GM18868 (cell line): ENCODE results near the gene LIM2.

Source experiments
- ATAC-seq: cut with Tn5 transposase; IDR thresholded peaks from one replicate; pipeline ENCODE4 v1.9.1; 2021; ENCODE audit warnings: mild to moderate bottlenecking, moderate library complexity; ENCODE audit not compliant: unreplicated experiment

LIM2 gene

DNA sequence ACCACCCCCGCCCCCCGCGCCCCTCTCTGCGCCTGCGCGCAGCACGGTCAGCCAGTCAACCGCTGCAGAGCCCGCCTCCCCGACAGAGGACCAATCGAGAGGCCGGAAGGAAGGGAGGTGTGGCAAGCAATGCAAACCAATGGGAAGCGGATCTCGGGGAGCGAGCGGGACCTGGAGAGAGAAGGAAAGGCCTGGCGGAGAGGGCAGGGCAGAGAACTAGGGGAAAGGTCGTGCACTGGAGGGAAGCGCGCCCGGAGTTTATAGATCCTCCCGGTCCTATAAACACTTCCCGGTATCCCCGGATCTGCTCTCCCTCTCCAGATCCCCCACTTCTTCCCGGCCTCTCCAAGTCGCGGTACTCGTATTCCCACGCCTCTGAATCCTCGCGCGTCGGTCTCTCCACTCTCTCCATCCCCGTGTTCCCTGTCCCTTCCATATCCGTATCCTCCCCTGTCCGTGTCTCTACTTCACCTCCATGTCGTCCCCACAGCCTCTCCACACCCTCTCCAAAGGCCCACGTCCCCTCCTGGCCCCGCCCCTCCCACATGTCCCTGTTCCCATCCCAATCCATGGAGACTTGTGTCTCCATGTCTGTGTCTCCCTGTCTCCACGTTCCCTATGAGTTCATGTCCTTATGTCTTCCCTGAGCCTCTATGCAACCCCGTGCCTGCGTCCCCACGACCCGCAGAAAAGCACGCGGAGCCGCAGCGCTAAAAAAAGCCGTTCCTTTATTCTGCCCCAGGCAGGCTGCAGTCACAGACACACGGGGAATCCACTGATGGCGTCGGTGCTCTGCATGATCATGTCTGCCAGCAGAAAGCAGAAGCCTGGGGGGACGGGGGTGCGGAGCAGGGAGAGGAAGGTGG is 21.2 kb downstream of the LIM2 start:
- ATAC-seq = peak; percentile 42

DNA sequence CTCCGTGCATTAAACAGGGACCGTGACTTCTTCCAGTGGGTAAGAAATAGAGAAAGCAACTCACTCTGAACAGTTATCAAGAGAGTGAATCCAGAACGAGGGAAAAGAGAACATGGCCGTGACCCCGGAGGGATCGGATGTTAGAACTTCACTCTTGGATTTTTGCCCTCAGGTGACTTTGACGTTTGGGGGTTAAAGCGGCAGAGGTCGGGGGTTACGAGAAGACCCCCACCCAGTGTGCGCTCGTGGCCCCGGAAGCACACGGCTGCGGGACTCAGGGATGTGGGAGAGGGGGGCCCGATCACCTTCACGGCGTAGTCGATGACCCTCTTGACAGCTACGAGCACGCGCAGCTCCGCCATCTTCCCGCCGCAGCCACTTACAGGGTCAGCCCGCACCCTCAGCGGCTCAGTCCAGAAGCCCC is 21.8 kb downstream of the LIM2 start, which contains the start of gene ETFB:
Gene ETFB (minus strand): TSS at position 424 of the 424 bp plus-strand sequence. CDS start 62 bp downstream, at position 362.
- no peak for ATAC-seq

DNA sequence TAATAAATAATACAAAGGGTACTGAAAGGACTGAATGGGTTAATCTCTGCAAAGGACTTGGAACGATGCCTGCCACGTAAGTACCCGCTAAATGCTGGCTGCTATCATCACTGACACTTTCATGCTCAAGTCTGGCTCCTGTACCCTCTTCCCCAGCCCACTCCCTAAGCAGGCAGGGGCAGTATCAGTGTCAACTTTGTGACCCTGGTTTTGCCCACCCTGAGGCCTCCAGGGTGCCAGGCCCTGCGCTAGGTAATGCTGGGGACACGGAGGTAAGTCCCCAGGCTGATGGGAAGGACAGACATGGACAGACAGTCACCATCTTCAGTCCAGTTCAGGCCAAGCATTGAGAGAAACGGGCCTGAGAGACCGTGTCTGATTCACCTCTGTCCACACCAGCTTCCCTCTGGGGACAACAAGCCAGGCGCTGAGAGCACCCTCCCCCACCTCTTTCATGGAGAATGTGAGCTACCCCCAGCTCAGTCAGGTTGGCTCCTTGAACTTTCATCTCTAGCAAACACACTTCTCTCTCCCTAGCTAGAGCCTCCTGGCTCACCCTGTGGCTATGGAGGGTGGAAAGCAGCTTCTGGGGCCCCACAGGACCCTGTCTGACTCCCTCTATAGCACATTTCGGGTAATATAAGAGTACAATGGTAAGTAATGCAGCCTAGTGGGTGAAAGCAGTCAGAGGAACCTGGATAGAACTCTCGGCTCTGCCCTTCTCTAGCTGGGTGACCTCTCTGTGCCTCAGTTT is 22.4 kb downstream of the LIM2 start:
- no peak for ATAC-seq

DNA sequence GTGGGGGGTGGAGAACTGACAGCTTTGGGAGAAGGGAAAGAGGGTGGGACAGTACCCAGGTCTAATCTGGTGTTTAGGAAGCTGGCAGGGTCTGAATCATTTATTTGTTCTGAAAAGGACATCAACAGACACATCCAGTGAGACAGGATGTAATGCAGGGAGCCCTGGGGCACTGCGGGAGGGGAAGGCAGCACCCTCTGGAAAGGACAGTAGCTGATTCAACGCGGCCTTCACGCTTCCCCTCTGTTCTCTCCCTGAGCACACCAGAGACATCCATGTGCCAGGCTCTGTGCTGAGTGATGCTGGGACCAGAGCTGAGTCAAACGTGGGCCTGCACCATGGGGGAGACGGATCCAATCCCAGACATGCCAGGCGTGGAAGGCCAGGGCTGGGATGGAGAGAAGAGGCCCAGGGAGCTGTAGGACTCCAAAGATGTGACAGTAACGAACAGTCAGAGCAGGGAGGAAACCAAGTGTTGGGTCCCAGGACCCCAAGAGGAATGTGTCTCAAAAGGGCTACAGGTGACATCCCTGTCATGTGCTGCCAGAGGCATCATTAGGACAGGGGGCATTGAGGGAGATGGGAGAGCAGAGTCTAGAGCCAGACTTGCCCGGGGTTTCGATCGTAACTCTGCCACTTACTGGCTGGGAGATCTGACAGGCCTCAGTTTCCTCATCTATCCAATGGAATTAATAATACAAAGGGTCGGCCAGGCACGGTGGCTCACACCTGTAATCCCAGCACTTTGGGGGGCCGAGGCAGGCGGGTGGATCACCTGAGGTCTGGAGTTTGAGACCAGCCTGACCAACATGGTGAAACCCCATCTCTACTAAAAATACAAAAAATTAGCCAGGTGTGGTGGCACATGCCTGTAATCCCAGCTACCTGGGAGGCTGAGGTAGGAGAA is 23.3 kb downstream of the LIM2 start:
- ATAC-seq = no peak

DNA sequence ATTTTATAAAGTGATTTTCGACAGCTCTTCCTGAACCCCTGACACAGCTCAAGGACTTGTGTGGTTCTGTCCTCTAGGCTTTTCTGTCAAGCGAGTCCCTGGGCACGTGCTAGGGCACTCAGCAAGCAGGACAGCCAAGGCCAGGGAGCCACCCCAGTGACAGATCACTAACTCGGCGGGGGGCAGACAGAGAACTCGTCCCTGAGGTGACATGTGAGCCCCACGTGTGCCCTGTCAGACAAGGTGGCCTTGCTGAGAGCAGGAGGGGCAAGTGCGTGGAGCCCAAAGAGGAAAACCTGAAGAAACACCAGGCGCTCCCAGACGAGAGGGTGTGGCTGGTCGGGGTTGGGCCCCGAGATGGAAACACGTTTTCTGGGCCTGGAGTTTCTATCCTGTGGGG is 26.5 kb downstream of the LIM2 start:
- ATAC-seq = no peak

DNA sequence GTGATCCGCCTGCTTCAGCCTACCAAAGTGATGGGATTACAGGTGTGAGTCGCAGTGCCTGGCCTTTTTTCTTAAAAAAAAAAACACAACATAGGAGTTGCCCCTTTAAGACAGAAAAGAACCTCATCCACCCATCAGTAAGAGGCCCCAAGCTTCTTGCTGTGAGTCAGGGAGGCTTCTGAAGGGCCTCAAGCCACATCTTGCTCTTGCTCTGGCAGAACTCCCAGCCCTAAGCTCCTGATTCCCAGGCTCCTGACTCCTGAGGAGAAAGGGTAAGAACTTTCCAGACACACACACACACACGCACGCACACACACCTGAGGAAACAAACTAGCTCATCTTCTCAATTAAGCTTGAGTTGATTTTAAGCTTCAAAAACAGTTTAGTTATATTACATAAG is 28.5 kb downstream of the LIM2 start:
- ATAC-seq = no peak

DNA sequence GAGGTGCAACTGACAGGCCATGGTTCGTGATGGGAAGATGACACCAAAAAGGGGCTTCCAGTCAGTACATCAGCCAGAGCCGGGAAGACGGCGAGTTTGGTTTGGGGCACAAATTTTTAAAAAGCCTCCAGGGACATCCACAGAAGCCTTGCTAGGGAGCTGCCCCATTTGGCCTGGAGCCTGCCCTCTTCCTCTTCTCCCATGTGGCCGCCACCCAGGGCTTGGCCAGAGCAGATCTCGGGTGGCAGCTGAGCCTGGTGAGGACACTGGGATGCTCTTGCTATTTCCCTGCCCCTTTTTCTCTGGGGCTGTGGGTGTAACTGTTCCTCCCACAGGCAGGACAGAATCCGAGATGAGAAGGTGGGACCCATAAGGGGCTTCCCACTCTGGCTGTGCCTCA is 29.8 kb downstream of the LIM2 start:
- ATAC-seq = no peak

DNA sequence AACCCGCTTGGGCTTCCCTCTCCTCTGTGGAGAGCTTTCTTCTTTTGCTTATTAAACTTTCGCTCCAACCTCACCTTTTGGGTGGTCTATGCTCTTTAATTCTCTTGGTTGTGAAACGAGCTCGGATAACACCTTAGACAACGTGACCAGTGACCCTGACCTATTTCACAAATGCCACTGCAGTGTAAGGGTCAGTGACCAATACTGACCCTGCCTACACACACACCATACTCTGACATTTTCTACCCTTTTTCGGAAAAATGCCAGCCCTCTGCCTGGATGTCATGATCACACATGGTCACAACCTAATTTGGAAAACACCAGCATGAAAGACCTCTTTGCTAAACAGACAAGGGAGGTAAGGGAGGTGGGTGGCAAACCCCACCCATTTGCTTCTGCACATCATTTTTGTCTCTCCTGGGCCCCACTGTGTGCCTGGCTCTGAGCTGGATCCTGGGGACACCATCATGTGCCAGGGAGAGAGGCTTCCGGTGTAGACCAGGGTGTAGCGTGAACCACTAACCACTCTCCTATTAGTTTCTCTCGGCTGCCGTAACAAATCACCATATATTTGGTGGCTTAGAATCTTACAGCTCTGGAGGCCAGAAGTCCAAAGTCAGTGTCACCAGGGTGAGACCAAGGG is 31.5 kb downstream of the LIM2 start:
- no peak for ATAC-seq

DNA sequence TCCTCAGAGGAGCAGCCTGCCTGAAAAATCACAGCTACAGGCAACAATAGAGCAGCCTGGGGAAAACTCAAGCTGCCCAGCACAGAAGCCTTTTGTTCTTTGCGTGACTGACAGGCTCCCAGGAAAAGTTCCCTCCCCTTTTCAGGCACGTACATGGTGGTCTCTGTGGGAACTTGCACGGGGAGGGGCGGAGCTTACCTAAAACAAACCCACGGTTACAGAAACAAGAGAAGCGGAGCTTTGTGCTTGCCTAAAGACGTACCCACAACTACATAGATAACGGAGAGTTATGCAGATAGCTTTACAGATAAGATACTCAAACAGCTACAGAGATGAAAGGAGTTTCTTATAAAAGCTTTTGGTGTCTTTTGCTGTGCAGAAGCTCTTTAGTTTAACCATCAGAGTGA is 33.0 kb downstream of the LIM2 start:
- no peak for ATAC-seq

DNA sequence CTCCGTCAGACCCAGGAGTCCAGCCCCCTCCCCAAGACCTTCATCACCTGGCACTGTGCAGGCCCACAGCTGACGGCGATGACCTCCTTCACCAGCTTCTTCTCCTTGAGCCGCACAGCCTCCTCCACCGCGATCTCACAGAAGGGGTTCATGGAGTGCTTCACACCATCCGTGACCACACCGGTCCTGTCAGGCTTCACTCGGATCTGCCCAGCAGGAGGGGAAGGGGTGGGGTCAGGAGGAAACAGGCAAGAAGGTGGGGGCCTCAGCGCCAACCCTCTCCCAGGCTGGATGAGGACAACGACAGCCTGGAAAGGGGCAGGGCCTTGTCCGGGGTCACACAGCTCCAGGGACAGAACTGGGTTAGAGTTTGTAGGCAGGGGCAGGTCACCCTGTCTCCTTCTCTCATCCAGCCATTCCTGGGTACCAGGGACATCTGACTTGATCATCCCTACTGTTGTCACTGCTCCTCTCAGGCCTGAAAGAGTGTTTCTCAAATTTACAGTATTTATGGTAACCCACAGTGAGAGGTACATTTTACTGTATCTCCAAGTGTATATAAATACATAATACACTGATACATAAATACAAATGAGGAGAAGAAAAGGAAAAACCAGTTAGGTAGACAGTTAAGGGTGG is 33.6 kb downstream of the LIM2 start:
- ATAC-seq = no peak

DNA sequence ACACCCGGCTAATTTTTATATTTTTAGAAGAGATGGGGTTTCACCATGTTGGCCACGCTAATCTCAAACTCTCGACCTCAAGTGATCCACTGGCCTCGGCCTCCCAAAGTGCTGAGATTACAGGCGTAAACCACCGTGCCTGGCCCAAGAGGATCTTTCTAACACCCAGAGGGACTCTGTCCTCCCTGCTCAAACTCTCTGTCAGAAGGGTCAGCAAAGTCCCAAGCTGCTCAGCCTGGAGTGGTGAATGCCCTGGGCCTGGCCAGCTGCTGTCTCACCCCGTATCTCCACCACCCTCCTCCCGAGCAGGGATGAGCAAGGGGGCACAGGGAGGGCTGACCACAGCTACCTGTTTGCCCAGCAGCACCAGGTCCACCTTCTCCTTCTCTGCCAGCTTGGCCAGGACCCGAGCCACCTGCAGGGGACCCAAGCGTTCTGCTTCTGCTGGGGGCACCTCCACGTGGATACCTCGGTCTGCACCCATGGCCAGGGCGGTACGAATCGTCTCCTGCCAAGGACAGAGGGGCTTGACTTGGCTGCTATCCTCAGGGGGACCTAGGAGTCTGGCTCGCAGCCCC is 34.9 kb downstream of the LIM2 start:
- no peak for ATAC-seq

DNA sequence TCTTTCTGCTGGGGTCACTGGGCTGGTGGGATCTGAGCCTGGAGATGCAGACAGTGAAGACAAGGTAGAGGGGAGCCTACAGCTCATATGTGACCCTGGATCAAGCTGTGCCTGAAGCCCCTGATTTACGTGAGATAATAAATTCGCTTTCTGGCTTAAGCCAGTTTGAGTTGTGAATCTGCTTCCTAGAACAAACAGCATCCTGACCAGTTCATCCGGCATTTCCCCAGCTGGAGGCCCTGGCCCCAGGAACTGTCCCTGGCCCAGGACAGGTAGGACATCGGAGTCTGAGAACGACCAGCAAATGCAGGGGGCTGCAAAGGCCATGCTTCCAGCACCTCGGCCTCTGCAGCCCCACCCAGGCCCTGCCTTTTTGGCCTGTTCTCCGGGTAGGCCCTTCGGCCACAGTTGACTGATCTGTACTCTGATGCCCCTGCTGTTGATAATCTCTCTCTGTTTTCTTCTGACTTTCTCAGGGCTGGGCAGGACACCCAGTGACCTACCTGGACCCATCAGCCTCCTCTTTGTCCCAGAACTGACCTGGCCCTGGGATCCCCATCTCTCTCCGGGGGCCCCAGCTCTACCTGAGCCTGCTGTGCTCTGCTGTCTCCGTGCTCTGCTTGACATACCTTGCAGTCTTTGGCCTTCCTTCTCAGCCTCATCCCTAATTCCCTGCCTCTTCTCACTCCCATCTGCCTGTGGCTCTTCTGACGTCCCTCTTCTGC is 36.3 kb downstream of the LIM2 start:
- ATAC-seq = no peak

DNA sequence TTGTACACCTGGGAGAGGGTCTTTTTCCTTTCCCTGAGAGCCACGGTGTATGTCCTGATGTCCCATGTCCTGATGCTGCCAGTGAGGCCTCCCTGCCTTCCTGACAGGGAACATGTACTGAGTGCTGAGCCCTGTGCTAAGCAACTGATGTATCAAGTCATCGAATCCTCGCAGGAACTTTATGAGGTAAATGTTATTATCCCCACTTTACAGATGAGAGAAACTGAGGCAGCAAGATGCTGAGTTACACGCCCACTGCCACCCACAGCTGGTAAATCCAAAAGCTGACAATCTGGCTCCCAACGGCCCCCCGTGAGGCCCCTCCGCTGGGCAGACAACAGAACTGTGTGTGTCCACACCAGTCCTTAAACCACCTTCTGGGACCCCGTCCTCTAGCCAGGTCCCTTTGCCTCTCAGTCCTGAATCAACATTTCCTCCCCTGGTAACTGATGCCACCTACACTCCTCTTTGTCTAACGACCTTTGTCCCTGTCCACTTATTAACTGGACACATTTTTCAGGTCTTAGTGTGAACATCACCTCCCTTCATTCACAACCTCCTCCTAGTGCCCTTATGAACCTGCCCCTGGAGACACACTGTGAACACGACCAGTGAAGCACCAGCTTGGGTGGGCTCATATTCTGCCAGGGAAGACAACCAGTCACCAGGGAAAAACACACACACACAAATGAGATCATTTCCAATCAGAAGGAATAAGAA is 40.4 kb downstream of the LIM2 start:
- ATAC-seq = no peak

DNA sequence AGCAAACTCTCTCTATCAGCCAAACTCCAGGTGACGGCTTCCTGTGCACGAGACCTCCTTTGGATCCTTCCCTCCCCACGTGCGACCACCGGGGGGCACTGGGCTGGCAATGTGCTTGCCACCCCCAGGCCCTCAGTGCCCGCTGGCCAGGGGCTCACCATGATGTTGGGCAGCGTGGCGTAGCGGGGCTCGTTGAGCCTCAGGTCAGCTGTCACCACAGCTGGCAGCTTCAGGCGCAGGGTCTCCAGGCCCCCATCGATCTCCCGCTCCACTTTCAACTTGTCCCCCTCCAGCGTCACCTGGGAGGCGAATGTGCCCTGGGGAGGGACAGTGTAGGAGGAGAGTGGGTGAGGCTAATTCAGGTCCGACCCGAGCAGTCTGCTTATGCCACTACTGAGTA is 41.0 kb downstream of the LIM2 start:
- no peak for ATAC-seq

DNA sequence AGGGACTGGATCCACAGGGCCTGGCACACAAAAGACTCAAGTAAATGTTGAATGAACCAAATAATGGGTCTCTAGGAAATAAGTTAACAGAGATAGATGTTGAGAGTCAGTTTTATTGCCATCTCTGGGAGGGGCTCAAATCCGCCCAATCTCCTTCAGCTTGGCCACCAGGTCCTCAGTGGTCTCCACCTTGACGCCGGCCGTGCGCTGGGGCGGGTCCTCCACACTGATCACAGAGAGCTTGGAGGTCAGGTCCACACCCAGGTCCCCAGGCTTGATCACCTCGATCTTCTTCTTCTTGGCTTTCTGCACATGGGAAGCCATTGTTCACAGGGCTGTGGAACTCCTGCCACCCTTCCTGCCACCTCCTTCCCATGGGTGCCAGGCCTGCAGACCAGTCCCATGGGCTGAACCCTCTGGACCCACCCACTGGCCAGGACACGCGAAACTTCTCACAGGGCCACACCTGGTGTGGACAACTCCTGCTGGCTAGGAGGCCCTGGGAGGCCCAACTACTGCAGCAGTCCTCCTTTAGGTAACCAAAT is 42.6 kb downstream of the LIM2 start:
- ATAC-seq = no peak

DNA sequence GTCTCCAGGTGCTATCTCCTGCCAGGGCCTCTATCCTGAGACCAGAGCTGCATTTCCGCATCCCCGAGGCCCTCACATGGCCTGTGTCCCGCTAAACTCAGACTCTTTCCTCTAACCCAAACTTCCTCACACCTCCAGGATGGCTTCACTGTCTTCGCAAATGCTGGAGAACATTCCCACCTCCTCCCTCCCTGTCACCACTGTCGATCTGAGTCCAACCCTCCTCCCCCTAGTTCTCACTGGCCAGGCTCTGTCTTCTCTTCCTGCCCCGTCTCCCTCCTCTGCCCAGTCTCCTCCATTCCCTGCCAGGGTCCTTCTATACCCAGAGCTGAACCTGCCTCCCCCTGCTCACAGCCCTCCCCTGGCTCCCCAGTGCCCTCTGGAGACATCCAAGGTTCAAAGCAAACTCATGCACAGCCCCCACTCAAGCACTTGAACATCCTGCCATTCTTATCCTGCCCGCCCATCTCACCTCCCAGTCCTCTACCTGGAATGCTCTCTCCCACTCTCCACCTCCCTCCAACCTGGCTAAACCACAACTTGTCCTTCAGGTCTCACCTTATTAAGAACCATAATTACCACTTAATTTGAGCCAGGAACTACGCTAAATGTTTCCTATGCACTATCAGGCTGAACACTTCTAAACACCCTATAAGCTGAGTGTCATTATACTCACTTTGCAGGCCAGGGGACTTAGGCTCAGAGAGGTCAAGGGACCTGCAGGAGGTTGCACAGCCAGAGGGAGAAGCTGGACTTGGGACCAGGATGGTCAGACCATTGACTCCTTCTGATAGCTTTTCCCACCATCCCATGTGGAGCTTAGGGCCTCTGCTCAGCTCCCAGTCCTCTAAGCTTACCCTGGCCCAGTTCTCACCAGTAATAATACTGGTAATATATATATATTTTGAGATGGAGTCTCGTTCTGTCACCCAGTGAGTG is 44.9 kb downstream of the LIM2 start:
- ATAC-seq = no peak

DNA sequence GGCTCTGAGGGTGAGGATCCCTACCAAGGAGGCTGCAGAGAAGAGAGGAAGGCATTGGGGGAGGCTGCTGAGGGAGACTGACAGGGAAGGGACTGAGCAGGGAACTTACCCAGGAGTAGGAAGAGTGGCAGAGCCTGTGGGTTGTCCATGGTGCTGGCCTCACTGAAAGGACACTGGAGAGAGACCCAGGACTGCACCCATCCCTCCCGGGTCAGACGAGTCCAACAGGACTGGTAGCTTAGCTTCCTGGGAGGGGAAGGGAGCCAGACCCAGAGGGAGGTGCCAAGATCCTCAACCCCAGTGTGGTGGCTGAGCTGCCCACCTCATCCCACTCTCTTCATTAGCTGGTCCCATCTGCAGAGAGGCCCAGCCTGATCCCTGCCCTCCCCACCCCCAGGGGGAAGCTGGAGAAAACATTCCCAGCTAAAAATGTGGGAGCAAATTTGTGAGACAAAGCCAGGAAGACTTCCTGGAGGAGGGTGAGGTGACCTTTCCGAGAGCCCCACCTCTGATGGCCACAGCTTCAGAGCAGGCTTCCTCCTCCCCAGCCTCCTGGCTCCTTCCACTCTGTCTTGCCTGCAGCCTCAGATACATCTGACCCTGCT is 45.7 kb downstream of the LIM2 start, which contains the start of gene VSIG10L:
Gene VSIG10L (minus strand): TSS at position 164 of the 605 bp plus-strand sequence. CDS start 15 bp downstream, at position 149.
- ATAC-seq = no peak
